Kidney (tissue), 14 donors: ENCODE results near the gene NOD2. TPM values are rescaled to one million over a fixed set of nuclear protein-coding genes. Genes with fewer than 3 reads are reported as not detected.

Experiments
- DNase-seq, 5 donors: peaks; one replicate each; pipeline ENCODE4 v3.0.0-alpha.2; 2013 to 2020
- FAIRE-seq: peaks from 2 replicates; lab custom pipeline; 2012; peaks lifted over from hg19 to GRCh38; lab: Jason Lieb, UNC
- H3K27ac ChIP-seq, 2 donors: one replicate each; pipeline ENCODE4 v1.7.0; 2013; ENCODE audit warnings: low read depth in 2 of 2, low read length in 2 of 2, inconsistent platforms in 1 of 2
- H3K27me3 ChIP-seq: one replicate; pipeline ENCODE4 v1.7.1; 2013; ENCODE audit warnings: low read length, inconsistent platforms; ENCODE audit not compliant: control insufficient read depth, insufficient read depth
- H3K36me3 ChIP-seq, 3 donors: one replicate each; pipeline versions ENCODE4 v1.7.0 to v1.7.1; 2013; ENCODE audit warnings: low read length in 3 of 3, control low read depth in 1 of 3, inconsistent platforms in 1 of 3; ENCODE audit not compliant: insufficient read depth in 3 of 3, control insufficient read depth in 2 of 3
- H3K4me1 ChIP-seq, 3 donors: one replicate each; pipeline versions ENCODE4 v1.7.0 to v1.7.1; 2013; ENCODE audit warnings: low read length in 3 of 3, inconsistent platforms in 1 of 3, low read depth in 1 of 3; ENCODE audit not compliant: control insufficient read depth in 2 of 3, insufficient read depth in 2 of 3
- H3K4me3 ChIP-seq, 3 donors: one replicate each; pipeline versions ENCODE4 v1.7.0 to v1.8.1; 2013; ENCODE audit warnings: low read length in 3 of 3, control low read depth in 1 of 3, inconsistent platforms in 1 of 3
- H3K9ac ChIP-seq, 3 donors: one replicate each; pipeline versions ENCODE4 v1.7.0 to v1.7.1; 2013; ENCODE audit warnings: low read length in 3 of 3, control low read depth in 1 of 3, inconsistent platforms in 1 of 3
- H3K9me3 ChIP-seq, 3 donors: one replicate each; pipeline versions ENCODE4 v1.7.0 to v1.7.1; 2013; ENCODE audit warnings: low read length in 3 of 3, control low read depth in 1 of 3, inconsistent platforms in 1 of 3; ENCODE audit not compliant: control insufficient read depth in 2 of 3, insufficient read depth in 1 of 3
- intact Hi-C: fragments of 100-400 bp; cut with DNase I; formaldehyde crosslinking; loops from one replicate; pipeline ENCODE4 v1.11.1; 2022
- polyA plus RNA-seq: library from polyadenylated mRNA; stranded (reverse); fragments of 350-450 nt; fragmentation: Illumina TruSeq; extraction: RNeasy Lipid Tissue Mini Kit (QIAGEN cat#74804); gene quantifications from one replicate; pipeline ENCODE4 v1.2.3, GENCODE V29; 2014; ENCODE audit warnings: low read depth, low replicate concordance; ENCODE audit not compliant: insufficient read depth
- total RNA-seq: library from RNA; stranded (reverse); fragmentation: NEBNext Ultra II Directional; extraction: Animal tissue kit (Norgen Biotek cat#: 25700); gene quantifications from one replicate; pipeline ENCODE4 v1.2.1, GENCODE V29; 2021
- TF ChIP-seq, protein P1 (sequence below): IDR thresholded peaks from 3 replicates; pipeline ENCODE4 v1.5.1; 2012; ENCODE audit warnings: mild to moderate bottlenecking, moderate library complexity, borderline replicate concordance; ENCODE audit not compliant: insufficient read depth; ENCODE audit errors: extremely low read depth
- donor health status: control.
- donor health status: control.
- donor health status: control.
- donor health status: control.
- donor health status: control.
- donor health status: DM: yes; HTN: yes; CAD: no.
- donor health status: Normal renal cell carcinoma (clear cell type).

Gene NOD2
- total and polyA plus RNA-seq, 2 donors from 2014 or later: 0.22 to 3.6 TPM

DNA sequence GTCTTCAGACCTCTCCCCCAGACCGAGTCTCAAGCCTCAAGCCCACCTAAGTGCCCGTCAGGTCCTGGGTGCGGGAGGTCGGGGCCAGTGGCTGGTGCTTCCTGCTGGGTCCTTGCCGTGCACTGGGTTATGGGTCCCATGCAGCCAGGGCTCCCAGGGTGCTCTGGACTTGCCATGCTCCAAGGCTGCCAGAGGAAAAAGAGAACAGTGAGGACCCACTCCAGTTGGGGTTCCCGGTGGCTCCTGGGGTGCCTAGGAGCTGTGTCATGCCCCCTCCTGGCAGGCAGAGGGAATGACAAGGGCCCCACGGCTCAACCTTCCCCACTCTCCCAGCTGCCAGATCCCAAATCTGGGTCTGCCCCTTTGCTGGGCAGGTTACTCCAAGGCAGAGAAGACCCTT is 16.1 kb upstream of the NOD2 start:
- no peaks in the 10 kb centered on the region for H3K36me3 ChIP-seq
- no peak overlapping the region for H3K9ac ChIP-seq
- TF ChIP-seq, protein P1, sequence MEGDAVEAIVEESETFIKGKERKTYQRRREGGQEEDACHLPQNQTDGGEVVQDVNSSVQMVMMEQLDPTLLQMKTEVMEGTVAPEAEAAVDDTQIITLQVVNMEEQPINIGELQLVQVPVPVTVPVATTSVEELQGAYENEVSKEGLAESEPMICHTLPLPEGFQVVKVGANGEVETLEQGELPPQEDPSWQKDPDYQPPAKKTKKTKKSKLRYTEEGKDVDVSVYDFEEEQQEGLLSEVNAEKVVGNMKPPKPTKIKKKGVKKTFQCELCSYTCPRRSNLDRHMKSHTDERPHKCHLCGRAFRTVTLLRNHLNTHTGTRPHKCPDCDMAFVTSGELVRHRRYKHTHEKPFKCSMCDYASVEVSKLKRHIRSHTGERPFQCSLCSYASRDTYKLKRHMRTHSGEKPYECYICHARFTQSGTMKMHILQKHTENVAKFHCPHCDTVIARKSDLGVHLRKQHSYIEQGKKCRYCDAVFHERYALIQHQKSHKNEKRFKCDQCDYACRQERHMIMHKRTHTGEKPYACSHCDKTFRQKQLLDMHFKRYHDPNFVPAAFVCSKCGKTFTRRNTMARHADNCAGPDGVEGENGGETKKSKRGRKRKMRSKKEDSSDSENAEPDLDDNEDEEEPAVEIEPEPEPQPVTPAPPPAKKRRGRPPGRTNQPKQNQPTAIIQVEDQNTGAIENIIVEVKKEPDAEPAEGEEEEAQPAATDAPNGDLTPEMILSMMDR: no peak
- no peak overlapping the region for H3K4me3 ChIP-seq
- DNase-seq (no peak), FAIRE-seq (no peak)
- H3K27ac ChIP-seq: no peak overlapping the region
- no peaks in the 10 kb centered on the region for H3K4me1 ChIP-seq
- H3K27me3 ChIP-seq: no peaks in the 10 kb centered on the region
- peaks cover 0 to 5% (median 3%) of the 10 kb centered on the region in 3 donors for H3K9me3 ChIP-seq
- intact Hi-C loops: no loop called here

DNA sequence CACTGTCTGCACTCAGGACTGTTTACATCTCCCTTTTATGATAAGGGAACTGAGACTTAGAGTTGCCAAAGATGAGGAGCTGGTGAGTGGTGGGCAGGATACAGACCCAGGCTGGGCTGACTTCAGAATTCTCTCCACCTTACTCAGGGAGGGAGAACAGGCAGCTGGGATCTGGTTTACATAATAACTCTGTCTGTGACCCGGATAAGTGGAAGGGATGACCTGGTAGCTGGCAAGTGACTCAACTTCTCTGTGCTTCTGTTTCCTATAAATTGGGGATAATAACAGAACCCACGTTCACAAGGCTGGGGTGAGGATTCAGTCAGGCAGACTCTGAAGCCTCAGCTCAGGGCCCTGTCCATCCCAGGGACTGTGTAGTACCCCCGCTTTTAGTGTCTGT is 14.9 kb upstream of the NOD2 start:
- TF ChIP-seq, protein P1: no peak
- H3K4me3 ChIP-seq: no peak overlapping the region
- no peaks in the 10 kb centered on the region for H3K27me3 ChIP-seq
- no peaks in the 10 kb centered on the region for H3K9me3 ChIP-seq
- intact Hi-C loops: no loop called here
- H3K36me3 ChIP-seq: no peaks in the 10 kb centered on the region
- no peaks in the 10 kb centered on the region for H3K4me1 ChIP-seq
- no peak overlapping the region for H3K9ac ChIP-seq
- H3K27ac ChIP-seq: no peak overlapping the region
- no peak for DNase-seq
- no peak for FAIRE-seq

DNA sequence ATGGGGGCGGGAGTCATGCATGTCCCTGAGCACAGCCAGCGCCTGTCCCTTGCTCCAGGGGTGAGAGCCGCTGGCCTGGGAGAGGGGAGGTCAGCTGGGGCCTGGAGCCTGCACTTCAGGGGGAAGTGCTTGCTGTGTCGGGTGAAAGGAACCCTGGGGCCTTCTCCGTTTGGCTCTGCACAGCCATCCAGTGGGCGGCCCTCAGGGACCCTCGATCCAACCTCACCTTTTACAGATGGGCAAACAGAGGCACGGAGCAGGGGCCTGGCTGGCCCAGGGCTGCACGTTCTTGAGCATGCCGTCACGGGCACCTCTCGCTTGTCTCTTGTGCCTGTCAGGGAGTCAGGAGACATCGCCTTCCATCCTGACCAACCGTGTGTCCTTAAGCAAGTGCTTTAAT is 14.1 kb upstream of the NOD2 start:
- intact Hi-C loops: no loop called here
- peak in 1 of 5 donors; percentile 71 for DNase-seq

More for the DNA sequence above, 14.1 kb upstream of the NOD2 start:
- FAIRE-seq: no peak
- no peaks in the 10 kb centered on the region for H3K9me3 ChIP-seq
- H3K4me1 ChIP-seq: no peaks in the 10 kb centered on the region
- H3K27ac ChIP-seq: no peak overlapping the region
- H3K4me3 ChIP-seq: no peak overlapping the region
- no peak overlapping the region for H3K9ac ChIP-seq
- TF ChIP-seq, protein P1: no peak
- H3K36me3 ChIP-seq: no peaks in the 10 kb centered on the region
- no peaks in the 10 kb centered on the region for H3K27me3 ChIP-seq
